Measurements from ENCODE around the gene STOM.

STOM gene

DNA sequence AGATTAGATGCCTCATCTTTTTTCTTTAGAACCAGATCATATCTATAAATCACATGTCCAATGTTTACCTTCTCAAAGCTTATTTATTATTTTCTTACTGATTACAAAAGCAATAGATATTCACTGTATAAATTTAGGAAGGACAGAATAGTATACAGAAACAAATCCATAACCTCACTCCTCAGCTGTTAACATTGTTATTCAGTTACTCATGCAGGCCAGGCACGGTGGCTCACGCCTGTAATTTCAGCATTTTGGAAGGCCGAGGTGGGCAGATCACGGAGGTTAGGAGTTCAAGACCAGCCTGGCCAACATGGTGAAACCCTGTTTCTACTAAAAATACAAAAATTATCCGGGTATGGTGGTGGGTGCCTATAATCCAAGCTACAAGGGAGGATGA lies 15.3 kb downstream of the STOM start:
- TF ChIP-seq POLR2AphosphoS5 (IDR thresholded peaks at IDR 0.05; ENCODE audit: low read depth, low read length) (no peak), TAF1 (IDR thresholded peaks at IDR 0.05; ENCODE audit: borderline replicate concordance, insufficient read depth, low read length) (no peak), FOXP2 (optimal IDR thresholded peaks at IDR 0.05; ENCODE audit: borderline replicate concordance, extremely low read depth, extremely low read length, insufficient read depth) (no peak), SIN3A (IDR thresholded peaks at IDR 0.05; ENCODE audit: borderline replicate concordance, insufficient read depth, low read length) (no peak)
- TF ChIP-seq, protein P1, sequence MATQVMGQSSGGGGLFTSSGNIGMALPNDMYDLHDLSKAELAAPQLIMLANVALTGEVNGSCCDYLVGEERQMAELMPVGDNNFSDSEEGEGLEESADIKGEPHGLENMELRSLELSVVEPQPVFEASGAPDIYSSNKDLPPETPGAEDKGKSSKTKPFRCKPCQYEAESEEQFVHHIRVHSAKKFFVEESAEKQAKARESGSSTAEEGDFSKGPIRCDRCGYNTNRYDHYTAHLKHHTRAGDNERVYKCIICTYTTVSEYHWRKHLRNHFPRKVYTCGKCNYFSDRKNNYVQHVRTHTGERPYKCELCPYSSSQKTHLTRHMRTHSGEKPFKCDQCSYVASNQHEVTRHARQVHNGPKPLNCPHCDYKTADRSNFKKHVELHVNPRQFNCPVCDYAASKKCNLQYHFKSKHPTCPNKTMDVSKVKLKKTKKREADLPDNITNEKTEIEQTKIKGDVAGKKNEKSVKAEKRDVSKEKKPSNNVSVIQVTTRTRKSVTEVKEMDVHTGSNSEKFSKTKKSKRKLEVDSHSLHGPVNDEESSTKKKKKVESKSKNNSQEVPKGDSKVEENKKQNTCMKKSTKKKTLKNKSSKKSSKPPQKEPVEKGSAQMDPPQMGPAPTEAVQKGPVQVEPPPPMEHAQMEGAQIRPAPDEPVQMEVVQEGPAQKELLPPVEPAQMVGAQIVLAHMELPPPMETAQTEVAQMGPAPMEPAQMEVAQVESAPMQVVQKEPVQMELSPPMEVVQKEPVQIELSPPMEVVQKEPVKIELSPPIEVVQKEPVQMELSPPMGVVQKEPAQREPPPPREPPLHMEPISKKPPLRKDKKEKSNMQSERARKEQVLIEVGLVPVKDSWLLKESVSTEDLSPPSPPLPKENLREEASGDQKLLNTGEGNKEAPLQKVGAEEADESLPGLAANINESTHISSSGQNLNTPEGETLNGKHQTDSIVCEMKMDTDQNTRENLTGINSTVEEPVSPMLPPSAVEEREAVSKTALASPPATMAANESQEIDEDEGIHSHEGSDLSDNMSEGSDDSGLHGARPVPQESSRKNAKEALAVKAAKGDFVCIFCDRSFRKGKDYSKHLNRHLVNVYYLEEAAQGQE (IDR thresholded peaks at IDR 0.05; ENCODE audit: insufficient read depth in 1 of 2, low read depth in 2 of 2, low read length in 2 of 2): no peak

DNA sequence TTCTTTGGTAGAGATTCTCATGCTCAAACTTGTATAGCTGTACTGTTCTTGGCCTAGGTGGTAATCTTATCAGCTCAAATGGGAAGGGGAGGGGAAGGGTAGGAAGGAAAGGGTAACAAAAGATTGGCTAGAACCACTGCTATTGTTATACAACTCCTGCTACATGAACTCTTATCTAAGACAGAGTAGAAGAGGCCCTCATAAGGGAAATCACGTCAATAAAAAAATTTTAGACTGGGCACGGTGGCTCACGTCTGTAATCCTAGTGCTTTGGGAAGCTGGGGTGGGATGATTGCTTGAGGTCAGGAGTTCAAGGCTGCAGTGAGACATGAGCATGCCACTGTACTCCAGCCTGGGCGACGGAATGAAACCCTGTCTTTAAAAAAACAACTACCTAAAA lies 15.9 kb downstream of the STOM start:
- TF ChIP-seq POLR2AphosphoS5 (IDR thresholded peaks at IDR 0.05; ENCODE audit: low read depth, low read length) (no peak), FOXP2 (optimal IDR thresholded peaks at IDR 0.05; ENCODE audit: borderline replicate concordance, extremely low read depth, extremely low read length, insufficient read depth) (no peak), SIN3A (IDR thresholded peaks at IDR 0.05; ENCODE audit: borderline replicate concordance, insufficient read depth, low read length) (no peak), TAF1 (IDR thresholded peaks at IDR 0.05; ENCODE audit: borderline replicate concordance, insufficient read depth, low read length) (no peak)
- TF ChIP-seq, protein P1 (IDR thresholded peaks at IDR 0.05; ENCODE audit: insufficient read depth in 1 of 2, low read depth in 2 of 2, low read length in 2 of 2): no peak

DNA sequence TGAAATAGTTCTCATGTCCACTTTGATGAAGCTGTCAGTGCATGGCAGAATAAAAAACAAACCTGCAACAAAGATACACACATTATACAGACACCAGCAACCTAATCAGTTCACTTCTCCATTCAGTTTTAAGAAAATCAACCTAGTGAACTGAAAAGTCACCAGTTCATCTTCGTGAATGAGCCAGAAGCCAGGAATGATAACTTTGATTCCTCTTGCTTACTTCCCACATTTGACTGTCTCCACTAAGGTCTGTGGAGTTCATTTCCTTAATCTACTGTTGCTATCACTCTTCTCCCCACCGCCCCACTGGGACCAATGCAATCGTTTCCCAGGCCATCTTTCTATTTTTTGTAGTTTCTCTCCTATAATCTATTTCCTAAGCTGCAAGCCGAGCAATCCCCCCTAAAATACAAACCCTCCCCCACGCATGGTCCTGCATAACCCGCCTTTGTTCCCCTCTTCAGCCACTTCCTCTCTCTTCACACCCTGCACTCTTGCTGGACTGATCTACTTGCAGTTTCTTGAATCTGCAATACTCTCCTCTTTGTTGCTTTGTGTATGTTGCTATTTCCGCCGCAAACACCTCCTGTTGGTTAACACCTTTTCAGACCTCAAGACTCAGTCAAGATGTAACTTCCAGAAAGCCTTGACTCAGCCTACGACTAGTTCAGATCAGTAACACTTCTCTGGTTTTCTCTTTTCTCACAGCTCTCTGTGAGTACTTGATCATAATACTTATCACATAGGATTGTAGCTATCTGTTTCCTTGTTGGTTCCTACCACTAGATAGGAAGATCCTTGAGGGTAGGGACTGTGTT lies 16.6 kb downstream of the STOM start:
- TF ChIP-seq SIN3A (IDR thresholded peaks at IDR 0.05; ENCODE audit: borderline replicate concordance, insufficient read depth, low read length) (no peak), POLR2AphosphoS5 (IDR thresholded peaks at IDR 0.05; ENCODE audit: low read depth, low read length) (no peak), TAF1 (IDR thresholded peaks at IDR 0.05; ENCODE audit: borderline replicate concordance, insufficient read depth, low read length) (no peak), FOXP2 (optimal IDR thresholded peaks at IDR 0.05; ENCODE audit: borderline replicate concordance, extremely low read depth, extremely low read length, insufficient read depth) (no peak)
- TF ChIP-seq, protein P1 (IDR thresholded peaks at IDR 0.05; ENCODE audit: insufficient read depth in 1 of 2, low read depth in 2 of 2, low read length in 2 of 2): no peak

DNA sequence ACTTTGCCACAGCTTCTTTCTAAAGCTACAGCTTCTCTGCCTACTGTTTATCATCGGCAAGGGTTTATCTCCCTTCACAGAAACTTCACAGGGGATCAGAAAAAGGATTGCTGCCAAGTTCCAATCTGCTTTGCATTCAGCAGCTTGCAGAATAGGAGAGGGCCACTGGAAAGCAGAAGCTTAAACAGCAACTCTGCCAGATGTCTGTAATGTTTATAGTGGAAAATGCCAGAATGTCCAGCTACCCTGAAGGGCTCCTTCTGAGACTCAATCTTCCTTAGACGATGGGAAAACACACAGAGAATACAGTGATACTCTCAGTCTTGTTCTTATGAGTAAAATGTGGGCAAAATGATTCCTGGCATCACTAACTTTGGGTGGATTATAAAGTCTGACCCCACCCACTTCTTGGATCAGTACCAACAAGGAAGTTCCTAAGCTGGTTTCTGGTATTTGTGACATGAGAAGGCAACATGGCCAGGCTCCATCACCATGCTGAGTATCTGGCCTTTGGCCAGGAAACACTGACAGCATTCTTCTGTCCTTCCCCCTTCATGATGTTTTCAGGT lies 19.0 kb downstream of the STOM start:
- TF ChIP-seq SIN3A (IDR thresholded peaks at IDR 0.05; ENCODE audit: borderline replicate concordance, insufficient read depth, low read length): no peak
- no peak for TF ChIP-seq POLR2AphosphoS5 (IDR thresholded peaks at IDR 0.05; ENCODE audit: low read depth, low read length)
- no peak for TF ChIP-seq FOXP2 (optimal IDR thresholded peaks at IDR 0.05; ENCODE audit: borderline replicate concordance, extremely low read depth, extremely low read length, insufficient read depth)
- TF ChIP-seq, protein P1 (IDR thresholded peaks at IDR 0.05; ENCODE audit: insufficient read depth in 1 of 2, low read depth in 2 of 2, low read length in 2 of 2): no peak
- TF ChIP-seq TAF1 (IDR thresholded peaks at IDR 0.05; ENCODE audit: borderline replicate concordance, insufficient read depth, low read length): no peak
